ENCODE data around the gene ARHGEF4. TPM values are rescaled to one million over a fixed set of nuclear protein-coding genes. Genes with fewer than 3 reads are reported as not detected.

ARHGEF4 gene
- total and polyA plus RNA-seq, 9 donors = 6.1 to 15.4 (median 8.3) TPM

GRCh38 chr2:130883496-130883895 lies 46.8 kb downstream of the ARHGEF4 start:
- no peaks in the 10 kb centered on the region for H3K36me3 ChIP-seq (ENCODE audit: control insufficient read depth, insufficient read depth, low read length)
- no peaks in the 10 kb centered on the region for H3K4me1 ChIP-seq (ENCODE audit: control insufficient read depth, insufficient read depth, low read length)
- peaks cover 3% of the 10 kb centered on the region for H3K27me3 ChIP-seq (ENCODE audit: control insufficient read depth, insufficient read depth, low read length)
- no peak for DNase-seq
- H3K4me3 ChIP-seq (ENCODE audit: low read length) = no peak overlapping the region
- no peaks in the 10 kb centered on the region for H3K9me3 ChIP-seq (replicated peaks; ENCODE audit: control insufficient read depth, low read depth, low read length)
- WGBS (ENCODE audit: insufficient coverage) = 69% methylated on average over 4 of the region's 4 CpGs
- H3K27ac ChIP-seq (ENCODE audit: low read length) = no peak overlapping the region

GRCh38 chr2:130884013-130884412 lies 47.3 kb downstream of the ARHGEF4 start:
- DNase-seq = no peak
- no CpG with 5 or more reads among the region's 4 CpGs for WGBS (ENCODE audit: insufficient coverage)
- no peak overlapping the region for H3K27ac ChIP-seq (ENCODE audit: low read length)
- H3K36me3 ChIP-seq (ENCODE audit: control insufficient read depth, insufficient read depth, low read length) = no peaks in the 10 kb centered on the region
- no peaks in the 10 kb centered on the region for H3K4me1 ChIP-seq (ENCODE audit: control insufficient read depth, insufficient read depth, low read length)
- no peaks in the 10 kb centered on the region for H3K9me3 ChIP-seq (replicated peaks; ENCODE audit: control insufficient read depth, low read depth, low read length)
- H3K27me3 ChIP-seq (ENCODE audit: control insufficient read depth, insufficient read depth, low read length) = peaks cover 3% of the 10 kb centered on the region
- H3K4me3 ChIP-seq (ENCODE audit: low read length) = no peak overlapping the region

- H3K27ac ChIP-seq (ENCODE audit: low read length) = no peak overlapping the region
- H3K27me3 ChIP-seq (ENCODE audit: control insufficient read depth, insufficient read depth, low read length) = peaks cover 3% of the 10 kb centered on the region
- no peak for DNase-seq
- 83% methylated on average over 2 of the region's 7 CpGs for WGBS (ENCODE audit: insufficient coverage)
- no peak overlapping the region for H3K4me3 ChIP-seq (ENCODE audit: low read length)
- no peaks in the 10 kb centered on the region for H3K4me1 ChIP-seq (ENCODE audit: control insufficient read depth, insufficient read depth, low read length)
- H3K36me3 ChIP-seq (ENCODE audit: control insufficient read depth, insufficient read depth, low read length) = no peaks in the 10 kb centered on the region
- H3K9me3 ChIP-seq (replicated peaks; ENCODE audit: control insufficient read depth, low read depth, low read length) = no peaks in the 10 kb centered on the region
Observed at GRCh38 chr2:130884503-130884902, 47.8 kb downstream of the ARHGEF4 start.

GRCh38 chr2:130887643-130888042 lies 50.9 kb downstream of the ARHGEF4 start:
- Histone ChIP-seq H3K27me3 (ENCODE audit: control insufficient read depth, insufficient read depth, low read length) (peaks cover 8% of the 10 kb centered on the region), H3K27ac (ENCODE audit: low read length) (no peak overlapping the region), H3K9me3 (replicated peaks; ENCODE audit: control insufficient read depth, low read depth, low read length) (no peaks in the 10 kb centered on the region), H3K36me3 (ENCODE audit: control insufficient read depth, insufficient read depth, low read length) (no peaks in the 10 kb centered on the region), H3K4me3 (ENCODE audit: low read length) (no peak overlapping the region), H3K4me1 (ENCODE audit: control insufficient read depth, insufficient read depth, low read length) (no peaks in the 10 kb centered on the region)
- DNase-seq = no peak
- no CpG with 5 or more reads among the region's 6 CpGs for WGBS (ENCODE audit: insufficient coverage)

GRCh38 chr2:130890941-130891669 lies 54.4 kb downstream of the ARHGEF4 start:
- no peak for DNase-seq
- H3K4me1 ChIP-seq (ENCODE audit: control insufficient read depth, insufficient read depth, low read length) = no peaks in the 10 kb centered on the region
- H3K27me3 ChIP-seq (ENCODE audit: control insufficient read depth, insufficient read depth, low read length) = peaks cover 8% of the 10 kb centered on the region
- H3K4me3 ChIP-seq (ENCODE audit: low read length) = no peak overlapping the region
- H3K9me3 ChIP-seq (replicated peaks; ENCODE audit: control insufficient read depth, low read depth, low read length) = no peaks in the 10 kb centered on the region
- no peak overlapping the region for H3K27ac ChIP-seq (ENCODE audit: low read length)
- WGBS (ENCODE audit: insufficient coverage) = 91% methylated on average over 4 of the region's 5 CpGs
- no peaks in the 10 kb centered on the region for H3K36me3 ChIP-seq (ENCODE audit: control insufficient read depth, insufficient read depth, low read length)

GRCh38 chr2:130891966-130892365 lies 55.3 kb downstream of the ARHGEF4 start:
- Histone ChIP-seq H3K4me3 (ENCODE audit: low read length) (no peak overlapping the region), H3K9me3 (replicated peaks; ENCODE audit: control insufficient read depth, low read depth, low read length) (no peaks in the 10 kb centered on the region), H3K4me1 (ENCODE audit: control insufficient read depth, insufficient read depth, low read length) (no peaks in the 10 kb centered on the region), H3K27me3 (ENCODE audit: control insufficient read depth, insufficient read depth, low read length) (peaks cover 8% of the 10 kb centered on the region), H3K27ac (ENCODE audit: low read length) (no peak overlapping the region), H3K36me3 (ENCODE audit: control insufficient read depth, insufficient read depth, low read length) (no peaks in the 10 kb centered on the region)
- DNase-seq = no peak
- WGBS (ENCODE audit: insufficient coverage) = 52% methylated on average over 3 of the region's 4 CpGs

- Histone ChIP-seq H3K4me3 (ENCODE audit: low read length) (no peak overlapping the region), H3K27me3 (ENCODE audit: control insufficient read depth, insufficient read depth, low read length) (peaks cover 5% of the 10 kb centered on the region), H3K27ac (ENCODE audit: low read length) (no peak overlapping the region), H3K36me3 (ENCODE audit: control insufficient read depth, insufficient read depth, low read length) (no peaks in the 10 kb centered on the region), H3K9me3 (replicated peaks; ENCODE audit: control insufficient read depth, low read depth, low read length) (no peaks in the 10 kb centered on the region), H3K4me1 (ENCODE audit: control insufficient read depth, insufficient read depth, low read length) (no peaks in the 10 kb centered on the region)
- 76% methylated on average over 12 of the region's 18 CpGs for WGBS (ENCODE audit: insufficient coverage)
- DNase-seq = no peak
Observed at GRCh38 chr2:130892793-130893785, 56.4 kb downstream of the ARHGEF4 start.

- peaks cover 5% of the 10 kb centered on the region for H3K27me3 ChIP-seq (ENCODE audit: control insufficient read depth, insufficient read depth, low read length)
Observed at GRCh38 chr2:130894326-130894942, 57.7 kb downstream of the ARHGEF4 start.

GRCh38 chr2:130896813-130897212 lies 60.1 kb downstream of the ARHGEF4 start:
- Histone ChIP-seq H3K4me3 (ENCODE audit: low read length) (no peak overlapping the region), H3K36me3 (ENCODE audit: control insufficient read depth, insufficient read depth, low read length) (no peaks in the 10 kb centered on the region), H3K27me3 (ENCODE audit: control insufficient read depth, insufficient read depth, low read length) (peaks cover 5% of the 10 kb centered on the region), H3K4me1 (ENCODE audit: control insufficient read depth, insufficient read depth, low read length) (no peaks in the 10 kb centered on the region), H3K27ac (ENCODE audit: low read length) (no peak overlapping the region), H3K9me3 (replicated peaks; ENCODE audit: control insufficient read depth, low read depth, low read length) (no peaks in the 10 kb centered on the region)
- no peak for DNase-seq
- 77% methylated on average over 7 of the region's 7 CpGs for WGBS (ENCODE audit: insufficient coverage)

More at GRCh38 chr2:130894326-130894942, 57.7 kb downstream of the ARHGEF4 start:
- Histone ChIP-seq H3K9me3 (replicated peaks; ENCODE audit: control insufficient read depth, low read depth, low read length) (no peaks in the 10 kb centered on the region), H3K36me3 (ENCODE audit: control insufficient read depth, insufficient read depth, low read length) (no peaks in the 10 kb centered on the region), H3K4me3 (ENCODE audit: low read length) (no peak overlapping the region), H3K4me1 (ENCODE audit: control insufficient read depth, insufficient read depth, low read length) (no peaks in the 10 kb centered on the region), H3K27ac (ENCODE audit: low read length) (no peak overlapping the region)
- 80% methylated on average over 3 of the region's 7 CpGs for WGBS (ENCODE audit: insufficient coverage)
- no peak for DNase-seq

GRCh38 chr2:130898553-130898952 lies 61.8 kb downstream of the ARHGEF4 start:
- WGBS (ENCODE audit: insufficient coverage) = 59% methylated on average over 4 of the region's 4 CpGs

More at GRCh38 chr2:130898553-130898952, 61.8 kb downstream of the ARHGEF4 start:
- H3K9me3 ChIP-seq (replicated peaks; ENCODE audit: control insufficient read depth, low read depth, low read length) = no peaks in the 10 kb centered on the region
- H3K4me3 ChIP-seq (ENCODE audit: low read length) = no peak overlapping the region
- no peaks in the 10 kb centered on the region for H3K36me3 ChIP-seq (ENCODE audit: control insufficient read depth, insufficient read depth, low read length)
- H3K27me3 ChIP-seq (ENCODE audit: control insufficient read depth, insufficient read depth, low read length) = no peaks in the 10 kb centered on the region
- H3K4me1 ChIP-seq (ENCODE audit: control insufficient read depth, insufficient read depth, low read length) = no peaks in the 10 kb centered on the region
- H3K27ac ChIP-seq (ENCODE audit: low read length) = no peak overlapping the region
- DNase-seq = no peak
